ENCODE measurements around the gene NKG7.

Gene NKG7

GRCh38 chr19:51382004-51382403, 9.6 kb upstream of the NKG7 start:
- no peak for DNase-seq (ENCODE audit: extremely low read depth, low read depth)
- TF ChIP-seq CTCF (IDR thresholded peaks at IDR 0.05; ENCODE audit: low read depth, low read length): no peak

- TF ChIP-seq CTCF (IDR thresholded peaks at IDR 0.05; ENCODE audit: low read depth, low read length): no peak
- DNase-seq (ENCODE audit: extremely low read depth, low read depth): no peak
Observed at GRCh38 chr19:51380379-51380778, 7.9 kb upstream of the NKG7 start.

GRCh38 chr19:51377422-51377821, 5.0 kb upstream of the NKG7 start:
- DNase-seq (ENCODE audit: extremely low read depth, low read depth): no peak
- no peak for TF ChIP-seq CTCF (IDR thresholded peaks at IDR 0.05; ENCODE audit: low read depth, low read length)

DNA sequence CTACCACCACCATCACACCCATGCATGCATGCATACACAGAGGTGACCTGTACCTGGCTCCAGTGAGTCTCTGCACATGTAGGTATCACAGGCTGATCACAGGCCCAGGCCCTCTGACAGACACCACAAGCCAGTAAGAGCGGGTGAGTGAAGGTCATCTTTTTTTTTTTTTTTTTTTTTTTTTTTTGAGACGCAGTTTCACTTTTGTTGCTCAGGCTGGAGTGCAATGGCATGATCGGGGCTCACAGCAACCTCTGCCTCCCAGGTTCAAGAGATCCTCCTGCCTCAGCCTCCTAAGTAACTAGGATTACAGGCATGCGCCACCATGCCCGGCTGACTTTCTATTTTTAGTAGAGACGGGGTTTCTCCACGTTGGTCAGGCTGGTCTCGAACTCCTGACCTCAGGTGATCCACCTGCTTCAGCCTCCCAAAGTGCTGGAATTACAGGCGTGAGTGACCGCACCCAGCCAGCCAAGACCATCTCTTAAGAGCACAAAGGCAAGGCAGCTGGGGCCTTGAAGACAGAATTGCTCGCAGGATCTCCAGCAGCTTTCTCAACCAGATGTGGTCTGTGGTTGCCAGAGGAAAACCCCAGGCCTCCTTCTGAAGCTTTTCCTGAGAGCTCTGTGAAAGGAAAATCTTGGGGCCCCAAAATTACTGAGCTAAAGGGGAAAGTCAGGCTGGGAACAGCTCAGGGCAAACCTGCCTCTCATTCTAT, 3.2 kb upstream of the NKG7 start:
- DNase-seq (ENCODE audit: extremely low read depth, low read depth): no peak
- TF ChIP-seq CTCF (IDR thresholded peaks at IDR 0.05; ENCODE audit: low read depth, low read length): no peak

- no peak for DNase-seq (ENCODE audit: extremely low read depth, low read depth)
- no peak for TF ChIP-seq CTCF (IDR thresholded peaks at IDR 0.05; ENCODE audit: low read depth, low read length)
Observed at GRCh38 chr19:51372021-51372648, 319 bp downstream of the NKG7 start.

GRCh38 chr19:51371186-51371690, 1.2 kb downstream of the NKG7 start:
- TF ChIP-seq CTCF (IDR thresholded peaks at IDR 0.05; ENCODE audit: low read depth, low read length): no peak
- DNase-seq (ENCODE audit: extremely low read depth, low read depth): no peak

DNA sequence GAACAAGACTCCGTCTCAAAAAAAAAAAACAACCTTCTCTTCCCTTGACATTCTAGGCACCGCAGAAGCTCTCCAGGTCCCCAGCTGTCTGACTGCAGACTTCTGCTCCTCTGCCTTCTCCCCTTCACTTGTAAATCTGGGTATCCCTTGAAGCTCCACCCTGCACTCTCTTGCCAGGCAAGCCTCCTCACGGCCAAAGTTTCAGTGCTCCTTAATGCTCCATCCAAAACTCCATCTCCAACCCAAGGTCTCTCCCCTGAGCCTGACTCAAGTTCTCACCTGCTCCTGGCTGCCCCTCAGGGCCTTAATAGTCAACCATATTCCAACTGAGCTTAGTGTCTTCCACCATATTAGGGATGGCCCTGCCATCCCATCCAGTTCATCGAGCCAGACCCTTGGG, 2.2 kb downstream of the NKG7 start:
- TF ChIP-seq CTCF (IDR thresholded peaks at IDR 0.05; ENCODE audit: low read depth, low read length): no peak
- no peak for DNase-seq (ENCODE audit: extremely low read depth, low read depth)
